HCT116 (cell line): ENCODE measurements around the gene CPA2. TPM values are rescaled to one million over a fixed set of nuclear protein-coding genes. Genes with fewer than 3 reads are reported as not detected.

Experiments
- ATAC-seq: fragments of 200-7000 bp; cut with Tn5 transposase; 2 replicates; pipeline ENCODE4 v1.9.1; 2020; ENCODE audit warnings: mild to moderate bottlenecking, moderate library complexity
- BruUV-seq: library from RNA; stranded (reverse); fragments of 400-500 nt; replicated peaks from 2 replicates; lab custom pipeline; 2021; lab: Mats Ljungman, UMichigan
- CTCF ChIA-PET: fragments of 300-600 bp; sonication (Branson Sonifier 250); formaldehyde crosslinking; loops from one replicate; lab custom pipeline; 2021; ENCODE audit warnings: antibody characterized with exemption; lab: Charles Lee
- POLR2A ChIA-PET: fragments of 300-600, 350-600 bp; sonication (Branson Sonifier 250); formaldehyde crosslinking; loops from one replicate; lab custom pipeline; 2021; ENCODE audit warnings: antibody characterized with exemption; lab: Charles Lee
- RAD21 ChIA-PET, 2 experiments: fragments of 300-600 bp; sonication (Branson Sonifier 250); formaldehyde crosslinking; loops; one replicate each; lab custom pipeline; 2023; ENCODE audit warnings: low total read pairs in 2 of 2; ENCODE audit not compliant: uncharacterized antibody in 2 of 2, unreplicated experiment in 2 of 2, low non-redundant PET in 1 of 2; lab: Charles Lee
- DNase-seq: peaks from one replicate; pipeline ENCODE4 v3.0.0-alpha.2; 2010; ENCODE audit warnings: low read depth, low spot score
- H2AFZ ChIP-seq: fragments of 200-600 bp; shearing (Covaris generic), sonication (generic); 2 replicates; pipeline ENCODE4 v1.6.1; 2017; ENCODE audit warnings: low read depth, mixed run types, mixed read lengths, antibody characterized with exemption, low read length; ENCODE audit not compliant: poor library complexity, severe bottlenecking
- H3K27ac ChIP-seq: 2 replicates; pipeline ENCODE4 v1.5.1; 2012; ENCODE audit warnings: low read depth, low read length
- H3K27me3 ChIP-seq: fragments of 200-600 bp; sonication (generic); 2 replicates; pipeline ENCODE4 v1.6.1; 2016; ENCODE audit warnings: mixed run types, low read length, mixed read lengths; ENCODE audit not compliant: insufficient read depth
- H3K36me3 ChIP-seq, 2 experiments: fragments of 200-500 bp in 1 of 2; fragments of 200-600 bp in 1 of 2; sonication (Bioruptor generic) in 1 of 2; sonication (generic) in 1 of 2; 2 replicates each; pipeline versions ENCODE4 v1.5.1 to v1.6.1; 2014 to 2016; ENCODE audit warnings: low read length in 2 of 2, inconsistent platforms in 1 of 2, mixed read lengths in 1 of 2, mixed run types in 1 of 2; ENCODE audit not compliant: insufficient read depth in 2 of 2, control insufficient read depth in 1 of 2
- H3K4me1 ChIP-seq, 2 experiments: fragments of 200-600 bp in 1 of 2; sonication (generic) in 1 of 2; 2 replicates each; pipeline versions ENCODE4 v1.5.1 to v1.6.1; 2012 to 2017; ENCODE audit warnings: low read length in 2 of 2, inconsistent platforms in 1 of 2, mild to moderate bottlenecking in 1 of 2, mixed read lengths in 1 of 2, mixed run types in 1 of 2, moderate library complexity in 1 of 2; ENCODE audit not compliant: insufficient read depth in 2 of 2, control insufficient read depth in 1 of 2
- H3K4me2 ChIP-seq: fragments of 200-600 bp; sonication (generic); 2 replicates; pipeline ENCODE4 v1.6.1; 2017; ENCODE audit warnings: mixed run types, low read length, mixed read lengths
- H3K4me3 ChIP-seq, 2 experiments: fragments of 200-600 bp in 1 of 2; sonication (generic) in 1 of 2; replicated peaks in 1 of 2; 2 replicates each; pipeline ENCODE4 v1.5.1; 2011 to 2016; ENCODE audit warnings: low read length in 2 of 2, control low read depth in 1 of 2, low read depth in 1 of 2, mild to moderate bottlenecking in 1 of 2, mixed read lengths in 1 of 2, mixed run types in 1 of 2
- H3K79me2 ChIP-seq: fragments of 200-600 bp; sonication (generic); 2 replicates; pipeline ENCODE4 v1.6.1; 2017; ENCODE audit warnings: mild to moderate bottlenecking, mixed run types, low read length, moderate library complexity, mixed read lengths; ENCODE audit not compliant: insufficient read depth
- H3K9ac ChIP-seq: fragments of 200-600 bp; sonication (generic); 2 replicates; pipeline ENCODE4 v1.6.1; 2016; ENCODE audit warnings: low read length, mixed read lengths
- H3K9me2 ChIP-seq: fragments of 200-600 bp; sonication (generic), shearing (Covaris generic); 2 replicates; pipeline ENCODE4 v1.6.1; 2017; ENCODE audit warnings: mixed run types, mild to moderate bottlenecking, moderate library complexity; ENCODE audit not compliant: insufficient read depth
- H3K9me3 ChIP-seq, 2 experiments: fragments of 200-500 bp in 1 of 2; fragments of 200-600 bp in 1 of 2; sonication (Bioruptor generic) in 1 of 2; sonication (generic) in 1 of 2; 2 replicates each; pipeline ENCODE4 v1.6.1; 2014 to 2017; ENCODE audit warnings: low read length in 2 of 2, mixed read lengths in 2 of 2, inconsistent platforms in 1 of 2, low read depth in 1 of 2, mild to moderate bottlenecking in 1 of 2, mixed run types in 1 of 2, moderate library complexity in 1 of 2; ENCODE audit not compliant: control insufficient read depth in 1 of 2, insufficient read depth in 1 of 2
- H4K20me1 ChIP-seq: fragments of 200-600 bp; sonication (generic), shearing (Covaris generic); 2 replicates; pipeline ENCODE4 v1.6.1; 2017; ENCODE audit warnings: mixed run types, mild to moderate bottlenecking, moderate library complexity; ENCODE audit not compliant: insufficient read depth
- ATF3 ChIP-seq: IDR thresholded peaks from 2 replicates; pipeline ENCODE4 v1.6.1; 2012
- CEBPB ChIP-seq: IDR thresholded peaks from 2 replicates; pipeline ENCODE4 v1.6.1; 2012; ENCODE audit warnings: low read depth
- FOSL1 ChIP-seq: IDR thresholded peaks from 2 replicates; pipeline ENCODE4 v1.6.1; 2012; ENCODE audit warnings: low read depth
- POLR2A ChIP-seq: IDR thresholded peaks from 2 replicates; pipeline ENCODE4 v1.7.0; 2011; ENCODE audit warnings: borderline replicate concordance; ENCODE audit not compliant: insufficient read depth, insufficient read length; ENCODE audit errors: extremely low read depth
- POLR2AphosphoS5 ChIP-seq: IDR thresholded peaks from 2 replicates; pipeline ENCODE4 v1.6.1; 2011; ENCODE audit warnings: mild to moderate bottlenecking, low read depth, low read length, moderate library complexity
- RAD21 ChIP-seq: IDR thresholded peaks from 2 replicates; pipeline ENCODE4 v1.6.1; 2012; ENCODE audit warnings: low read depth, mild to moderate bottlenecking
- SIN3A ChIP-seq: IDR thresholded peaks from 2 replicates; pipeline ENCODE4 v1.6.1; 2012; ENCODE audit warnings: low read depth
- SP1 ChIP-seq: IDR thresholded peaks from 2 replicates; pipeline ENCODE4 v1.6.1; 2012; ENCODE audit warnings: low read depth
- SRF ChIP-seq: IDR thresholded peaks from 2 replicates; pipeline ENCODE4 v1.6.1; 2012; ENCODE audit warnings: low read depth
- TCF7L2 ChIP-seq: IDR thresholded peaks from 2 replicates; pipeline ENCODE4 v1.7.0; 2011; ENCODE audit warnings: borderline replicate concordance, inconsistent platforms; ENCODE audit not compliant: insufficient read depth, insufficient read length; ENCODE audit errors: extremely low read depth
- ZBTB33 ChIP-seq: IDR thresholded peaks from 2 replicates; pipeline ENCODE4 v1.6.1; 2011; ENCODE audit warnings: mild to moderate bottlenecking, low read length, moderate library complexity; ENCODE audit not compliant: insufficient replicate concordance; ENCODE audit errors: extremely low read depth
- intact Hi-C: fragments of 100-400 bp; cut with micrococcal nuclease; formaldehyde crosslinking; loops from 2 replicates; pipeline ENCODE4 v1.10.0; 2022
- total RNA-seq: library from RNA; stranded (reverse); gene quantifications from one replicate; pipeline ENCODE4 v1.2.1, GENCODE V29; 2021; ENCODE audit not compliant: unreplicated experiment

The CPA2 gene
- total RNA-seq, 1 experiment from 2014 or later: 1.5 TPM

GRCh38 chr7:130218806-130219620 is 47.6 kb upstream of the CPA2 start:
- Histone ChIP-seq H3K36me3 (no peaks in the 10 kb centered on the region), H3K27ac (no peak overlapping the region), H3K9me2 (no peaks in the 10 kb centered on the region), H3K4me1 (no peaks in the 10 kb centered on the region), H3K27me3 (no peaks in the 10 kb centered on the region), H2AFZ (no peak overlapping the region), H4K20me1 (no peaks in the 10 kb centered on the region), H3K9ac (no peak overlapping the region), H3K79me2 (no peaks in the 10 kb centered on the region), H3K4me2 (no peak overlapping the region), H3K4me3 (no peak overlapping the region)
- RAD21 ChIA-PET: no interaction called here
- DNase-seq: no peak
- POLR2A ChIA-PET: no interaction called here
- intact Hi-C loops: no loop called here
- no peak for ATAC-seq
- CTCF ChIA-PET: interaction anchor here (0.6 kb wide), 1 partner anchor 147 kb away, joined by 3 read pairs; no protein-coding TSS in a partner anchor
- no TSS peak for BruUV-seq
- TF ChIP-seq ATF3: no peak
- TF ChIP-seq ZBTB33: no peak
- no peak for TF ChIP-seq SRF
- TF ChIP-seq CEBPB: no peak
- TF ChIP-seq, all 23 proteins: peak for 0
- no peaks in the 10 kb centered on the region for H3K9me3 ChIP-seq

GRCh38 chr7:130219871-130220270 is 46.8 kb upstream of the CPA2 start:
- H3K36me3 ChIP-seq: no peaks in the 10 kb centered on the region
- BruUV-seq: no TSS peak
- no peak overlapping the region for H3K9ac ChIP-seq
- TF ChIP-seq POLR2A (no peak), FOSL1 (no peak), SP1 (no peak), POLR2AphosphoS5 (no peak), TCF7L2 (no peak), RAD21 (no peak), SIN3A (no peak), ZBTB33 (no peak)

More at GRCh38 chr7:130219871-130220270, 46.8 kb upstream of the CPA2 start:
- H3K27ac ChIP-seq: no peak overlapping the region
- H3K27me3 ChIP-seq: no peaks in the 10 kb centered on the region
- ChIA-PET RAD21 (no interaction called here), CTCF (no interaction called here), POLR2A (no interaction called here)
- DNase-seq (no peak), ATAC-seq (no peak)
- H3K4me3 ChIP-seq: no peak overlapping the region
- H3K4me2 ChIP-seq: no peak overlapping the region
- no peak overlapping the region for H2AFZ ChIP-seq
- no peaks in the 10 kb centered on the region for H3K79me2 ChIP-seq
- no peaks in the 10 kb centered on the region for H4K20me1 ChIP-seq
- intact Hi-C loops: no loop called here
- H3K4me1 ChIP-seq: peaks cover 0 to 1% of the 10 kb centered on the region in 2 experiments; a peak in 1 of 4 replicates
- no peaks in the 10 kb centered on the region for H3K9me2 ChIP-seq
- no peaks in the 10 kb centered on the region for H3K9me3 ChIP-seq
